Stomach (tissue), 9 donors: ENCODE data around the gene DES. TPM values are rescaled to one million over a fixed set of nuclear protein-coding genes. Genes with fewer than 3 reads are reported as not detected.

Experiments used
- DNase-seq, 2 donors: peaks; one replicate each; pipeline versions ENCODE4 v3.0.0 to v3.0.0-alpha.2; 2013 to 2019
- H3K27ac ChIP-seq, 5 donors: fragments of 200-600 bp in 4 of 5; sonication (generic) in 4 of 5; one replicate each; pipeline ENCODE4 v1.5.1; 2013 to 2019; ENCODE audit warnings: mild to moderate bottlenecking in 1 of 5, moderate library complexity in 1 of 5
- H3K27me3 ChIP-seq, 3 donors: fragments of 200-600 bp; sonication (generic); one replicate each; pipeline ENCODE4 v1.5.1; 2017 to 2019; ENCODE audit warnings: mixed run types in 1 of 3
- H3K36me3 ChIP-seq, 4 donors: fragments of 200-600 bp; sonication (generic); 1 replicate in 3 of 4; 2 replicates in 1 of 4; pipeline ENCODE4 v1.5.1; 2016 to 2019
- H3K4me1 ChIP-seq, 4 donors: fragments of 200-600 bp; sonication (generic); one replicate each; pipeline ENCODE4 v1.5.1; 2016 to 2019
- H3K4me3 ChIP-seq, 4 donors: fragments of 200-600 bp; sonication (generic) in 3 of 4; one replicate each; pipeline ENCODE4 v1.5.1; 2016 to 2019; ENCODE audit warnings: mild to moderate bottlenecking in 1 of 4
- H3K9me3 ChIP-seq, 4 donors: fragments of 200-600 bp; sonication (generic); one replicate each; pipeline ENCODE4 v1.5.1; 2016 to 2019
- EP300 ChIP-seq: sonication (generic); formaldehyde crosslinking; IDR thresholded peaks from one replicate; pipeline ENCODE4 v1.6.1; 2017; ENCODE audit warnings: antibody characterized with exemption
- POLR2A ChIP-seq, 4 donors: fragments of 450-650 bp; IDR thresholded peaks; one replicate each; pipeline ENCODE4 v1.6.1; 2016; ENCODE audit warnings: antibody characterized with exemption in 4 of 4, control low read depth in 2 of 4, mild to moderate bottlenecking in 1 of 4, moderate library complexity in 1 of 4
- POLR2AphosphoS5 ChIP-seq, 3 donors: sonication (generic); formaldehyde crosslinking; IDR thresholded peaks; one replicate each; pipeline ENCODE4 v1.6.1; 2016; ENCODE audit warnings: antibody characterized with exemption in 3 of 3
- WGBS, 5 donors: extraction: QIAGEN DNeasy Blood & Tissue Kit in 3 of 5; methylation state at CpG; one replicate each; pipeline versions ENCODE4 v1.1.5 to v1.1.7; 2013 to 2018; 5-methylcytosine and 5-hydroxymethylcytosine counted together
- intact Hi-C: fragments of 100-400 bp; cut with DNase I; formaldehyde crosslinking; loops from one replicate; pipeline ENCODE4 v1.15.1; 2023; ENCODE audit warnings: low total_unique reads
- polyA plus RNA-seq, 3 donors: library from polyadenylated mRNA; stranded (reverse); fragments of 200-250 nt; gene quantifications; one replicate each; pipeline ENCODE4 v1.2.3, GENCODE V29; 2013
- total RNA-seq, 5 donors: library from RNA; depleted of rRNA; stranded (reverse); fragments of >200 nt; gene quantifications; one replicate each; pipeline versions ENCODE4 v1.1.0 to v1.2.3, GENCODE V29; 2014 to 2016
- TF ChIP-seq, protein P1 (sequence below), 7 experiments: fragments of 450-650 bp in 4 of 7; fragments of 200-600 bp in 3 of 7; sonication (generic) in 3 of 7; IDR thresholded peaks; one replicate each; pipeline ENCODE4 v1.5.1; 2016 to 2019; ENCODE audit warnings: antibody characterized with exemption in 7 of 7, control low read depth in 2 of 7, mild to moderate bottlenecking in 1 of 7
- donor health status: healthy with polysubstance abuse.
- donor health status: Bipolar disorder and iron deficiency.
- donor health status: healthy.

The DES gene
- total and polyA plus RNA-seq, 8 donors = 122 to 5,539 (median 1,138) TPM

DNA sequence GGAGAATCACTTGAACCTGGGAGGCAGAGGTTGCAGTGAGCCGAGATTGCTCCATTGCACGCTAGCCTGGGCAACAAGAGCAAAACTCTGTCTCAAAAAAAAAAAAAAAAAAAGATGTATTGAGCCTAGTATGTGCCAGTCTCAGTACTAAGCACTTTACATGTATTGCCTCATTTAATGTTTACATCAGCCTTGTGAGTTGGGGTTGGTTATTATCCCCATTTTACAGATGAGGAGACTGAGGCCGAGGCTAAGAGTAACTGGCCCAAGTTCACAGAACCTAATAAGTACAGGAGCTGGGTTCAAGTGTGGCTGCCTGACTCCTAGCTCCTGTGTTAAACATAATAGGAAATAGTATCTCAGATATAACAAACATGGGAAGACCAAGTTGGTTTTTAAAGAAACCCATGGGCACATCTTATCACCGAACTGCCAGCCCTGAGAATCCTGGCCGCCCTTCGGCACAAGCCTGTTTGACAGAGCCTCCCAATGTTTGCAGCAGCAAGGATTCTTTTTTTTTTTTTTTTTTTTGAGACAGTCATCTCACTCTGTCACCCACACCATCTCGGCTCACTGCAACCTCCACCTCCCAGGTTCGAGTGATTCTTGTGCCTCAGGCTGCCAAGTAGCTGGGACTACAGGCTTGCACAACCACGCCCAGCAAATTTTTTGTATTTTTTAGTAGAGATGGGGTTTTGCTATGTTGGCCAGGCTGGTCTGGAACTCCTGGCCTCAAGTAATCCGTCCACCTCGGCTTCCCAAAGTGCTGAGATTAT lies 56.3 kb downstream of the DES start:
- peaks cover 0 to 22% (median 9%) of the 10 kb centered on the region in 4 donors for H3K4me1 ChIP-seq
- H3K27me3 ChIP-seq = peaks cover 0 to 45% (median 8%) of the 10 kb centered on the region in 3 donors
- no peak overlapping the region for H3K4me3 ChIP-seq
- DNase-seq = no peak
- intact Hi-C loops = loop anchor here (5.0 kb wide), 1 partner anchor 53 kb away; no protein-coding TSS in a partner anchor
- no peak for TF ChIP-seq EP300
- no peak for TF ChIP-seq POLR2A (IDR thresholded peaks at IDR 0.05)
- TF ChIP-seq, protein P1, sequence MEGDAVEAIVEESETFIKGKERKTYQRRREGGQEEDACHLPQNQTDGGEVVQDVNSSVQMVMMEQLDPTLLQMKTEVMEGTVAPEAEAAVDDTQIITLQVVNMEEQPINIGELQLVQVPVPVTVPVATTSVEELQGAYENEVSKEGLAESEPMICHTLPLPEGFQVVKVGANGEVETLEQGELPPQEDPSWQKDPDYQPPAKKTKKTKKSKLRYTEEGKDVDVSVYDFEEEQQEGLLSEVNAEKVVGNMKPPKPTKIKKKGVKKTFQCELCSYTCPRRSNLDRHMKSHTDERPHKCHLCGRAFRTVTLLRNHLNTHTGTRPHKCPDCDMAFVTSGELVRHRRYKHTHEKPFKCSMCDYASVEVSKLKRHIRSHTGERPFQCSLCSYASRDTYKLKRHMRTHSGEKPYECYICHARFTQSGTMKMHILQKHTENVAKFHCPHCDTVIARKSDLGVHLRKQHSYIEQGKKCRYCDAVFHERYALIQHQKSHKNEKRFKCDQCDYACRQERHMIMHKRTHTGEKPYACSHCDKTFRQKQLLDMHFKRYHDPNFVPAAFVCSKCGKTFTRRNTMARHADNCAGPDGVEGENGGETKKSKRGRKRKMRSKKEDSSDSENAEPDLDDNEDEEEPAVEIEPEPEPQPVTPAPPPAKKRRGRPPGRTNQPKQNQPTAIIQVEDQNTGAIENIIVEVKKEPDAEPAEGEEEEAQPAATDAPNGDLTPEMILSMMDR (IDR thresholded peaks at IDR 0.05) = no peak
- no peak for TF ChIP-seq POLR2AphosphoS5 (IDR thresholded peaks at IDR 0.05)
- WGBS, 5 donors = 59 to 73% (median 60%) methylated on average over 11 of the region's 11 CpGs
- peak overlapping the region in 1 of 5 donors; percentile 58 for H3K27ac ChIP-seq
- H3K36me3 ChIP-seq = peaks cover 0 to 41% (median 10%) of the 10 kb centered on the region in 4 donors
- H3K9me3 ChIP-seq = no peaks in the 10 kb centered on the region

DNA sequence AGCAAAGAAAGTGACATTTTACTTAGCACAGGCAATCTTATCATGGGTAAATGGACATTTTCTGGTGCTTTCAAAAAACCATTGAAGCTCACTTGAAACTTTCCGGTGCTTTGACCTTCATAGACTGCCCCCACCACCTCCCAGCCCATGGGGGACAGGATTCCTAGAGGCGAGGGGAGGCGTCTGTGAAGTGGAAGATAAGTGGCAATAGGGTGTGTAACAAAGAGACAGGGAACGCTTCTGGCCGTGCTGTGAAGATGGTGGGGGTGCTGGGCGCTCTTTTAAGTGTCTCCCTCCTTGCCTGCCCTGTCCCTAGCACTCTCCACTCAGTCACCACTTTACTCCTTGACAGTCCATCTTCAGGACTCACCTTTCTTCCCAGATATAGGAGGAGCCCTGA lies 57.1 kb downstream of the DES start:
- peak overlapping the region in 2 of 5 donors; percentile 36 to 56 for H3K27ac ChIP-seq
- 26 to 46% (median 39%) methylated on average over 6 of the region's 6 CpGs for WGBS, 5 donors
- intact Hi-C loops = loop anchor here (5.0 kb wide), 1 partner anchor 52 kb away; no protein-coding TSS in a partner anchor

DNA sequence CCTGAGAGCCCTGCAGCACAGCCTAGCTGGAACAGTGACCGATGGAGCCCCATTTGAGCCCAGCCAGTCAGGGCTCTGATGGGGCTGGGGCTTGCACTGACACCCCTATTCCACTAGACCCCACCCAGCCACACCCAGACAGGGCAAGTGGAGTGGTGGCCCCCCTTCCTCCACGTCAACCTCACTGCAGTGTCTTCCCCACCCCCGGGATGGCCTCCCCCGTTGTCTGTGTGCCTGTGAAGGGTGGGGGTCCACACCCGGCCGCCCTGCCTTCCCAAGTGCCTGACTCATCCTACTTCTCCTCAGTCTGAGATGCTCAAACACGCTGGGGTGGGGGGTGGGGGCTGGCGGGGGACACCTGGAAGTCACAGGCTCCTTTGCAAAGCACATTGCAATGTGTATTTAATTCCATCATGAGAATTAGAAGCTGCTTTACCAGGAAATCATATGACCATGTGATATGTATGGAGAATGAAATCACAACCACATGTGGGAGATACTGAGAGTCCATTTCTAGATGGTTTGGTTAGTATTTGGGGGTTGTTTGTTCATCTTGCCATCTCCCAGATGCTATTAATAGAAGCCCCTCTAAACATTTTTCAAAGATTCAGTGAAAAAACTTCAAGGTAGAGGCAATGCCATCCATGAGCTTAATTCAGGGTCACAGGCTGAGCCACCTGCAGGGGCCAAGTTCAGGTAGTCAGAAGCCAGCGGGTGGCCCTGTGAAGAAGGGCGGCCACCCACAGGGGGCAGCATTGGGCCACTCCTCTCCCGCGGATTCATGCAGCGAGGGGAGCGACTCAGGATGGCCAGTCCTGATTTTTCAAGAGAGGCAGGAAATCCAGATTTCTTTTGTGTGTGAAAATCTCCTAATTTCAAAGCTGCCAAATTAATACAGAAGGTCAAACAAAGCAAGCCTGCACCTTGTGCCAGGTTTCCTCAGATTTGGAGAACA lies 57.8 kb downstream of the DES start:
- Histone ChIP-seq H3K27ac (peak overlapping the region in 2 of 5 donors; percentile 36 to 56), H3K4me3 (peak overlapping the region in 1 of 4 donors; percentile 9), H3K9me3 (no peaks in the 10 kb centered on the region), H3K27me3 (peaks cover 0 to 45% (median 8%) of the 10 kb centered on the region in 3 donors), H3K4me1 (peaks cover 0 to 20% (median 9%) of the 10 kb centered on the region in 4 donors), H3K36me3 (peaks cover 0 to 50% (median 17%) of the 10 kb centered on the region in 4 donors)
- no peak for TF ChIP-seq EP300
- TF ChIP-seq, protein P1 (IDR thresholded peaks at IDR 0.05) = peak in 5 of 7 experiments; percentile 56 to 87 (median 82)
- DNase-seq = peak; percentile 80 to 90
- intact Hi-C loops = loop anchor here (5.0 kb wide), 1 partner anchor 51 kb away; no protein-coding TSS in a partner anchor
- WGBS, 5 donors = 25 to 37% (median 29%) methylated on average over 11 to 14 of the region's 14 CpGs

More for the DNA sequence above, 57.1 kb downstream of the DES start:
- no peak for DNase-seq
- Histone ChIP-seq H3K4me3 (no peak overlapping the region), H3K27me3 (peaks cover 0 to 45% (median 8%) of the 10 kb centered on the region in 3 donors), H3K4me1 (peaks cover 0 to 20% (median 9%) of the 10 kb centered on the region in 4 donors), H3K9me3 (no peaks in the 10 kb centered on the region), H3K36me3 (peaks cover 0 to 46% (median 14%) of the 10 kb centered on the region in 4 donors)
- TF ChIP-seq, protein P1 (IDR thresholded peaks at IDR 0.05) = no peak
- no peak for TF ChIP-seq EP300
- no peak for TF ChIP-seq POLR2AphosphoS5 (IDR thresholded peaks at IDR 0.05)
- no peak for TF ChIP-seq POLR2A (IDR thresholded peaks at IDR 0.05)

Other genes with a start within 250 kb of the DES start
- 1 to 10 TPM in 2 of 5 donors, under 1 TPM in 3; 0.45 to 4.1 (median 0.92) TPM for gene SLC23A3, start 248.3 kb upstream of the DES start, total RNA-seq
- 1 to 10 TPM in 1 of 3 donors, under 1 TPM in 1, not detected in 1; 0.50 to 2.3 TPM for gene SLC23A3, start 248.3 kb upstream of the DES start, polyA plus RNA-seq
- gene CNPPD1, start 241.5 kb upstream of the DES start, total RNA-seq = 10 to 100 TPM; 12.8 to 48.2 (median 36.2) TPM
- 10 to 100 TPM; 26.5 to 45.5 (median 34.2) TPM for gene CNPPD1, start 241.5 kb upstream of the DES start, polyA plus RNA-seq
- gene RETREG2, start 240.1 kb upstream of the DES start, total RNA-seq = 10 to 100 TPM; 31.9 to 97.3 (median 43.9) TPM
- 10 to 100 TPM; 23.9 to 52.5 (median 25.1) TPM for gene RETREG2, start 240.1 kb upstream of the DES start, polyA plus RNA-seq
- gene ZFAND2B, start 211.6 kb upstream of the DES start, total RNA-seq = 10 to 100 TPM; 21.3 to 79.7 (median 33.8) TPM
- gene ZFAND2B, start 211.6 kb upstream of the DES start, polyA plus RNA-seq = 10 to 100 TPM; 45.0 to 81.3 (median 46.6) TPM
- gene ABCB6, start 199.4 kb upstream of the DES start, total RNA-seq = 10 to 100 TPM in 4 of 5 donors, 1 to 10 TPM in 1; 8.2 to 41.5 (median 29.5) TPM
- gene ABCB6, start 199.4 kb upstream of the DES start, polyA plus RNA-seq = 10 to 100 TPM in 2 of 3 donors, 1 to 10 TPM in 1; 8.4 to 47.8 (median 14.5) TPM
- gene ATG9A, start 188.7 kb upstream of the DES start, total RNA-seq = 100 to 1,000 TPM in 1 of 5 donors, 10 to 100 TPM in 3, 1 to 10 TPM in 1; 1.4 to 100 (median 23.1) TPM
- gene ATG9A, start 188.7 kb upstream of the DES start, polyA plus RNA-seq = 10 to 100 TPM in 1 of 3 donors, 1 to 10 TPM in 2; 6.3 to 13.5 (median 7.2) TPM
- gene ANKZF1, start 188.6 kb upstream of the DES start, total RNA-seq = 100 to 1,000 TPM in 3 of 5 donors, 10 to 100 TPM in 2; 33.9 to 263 (median 138) TPM
- 10 to 100 TPM; 27.8 to 36.6 (median 33.4) TPM for gene ANKZF1, start 188.6 kb upstream of the DES start, polyA plus RNA-seq
- 10 to 100 TPM in 1 of 5 donors, 1 to 10 TPM in 2, under 1 TPM in 1, not detected in 1; 0.58 to 31.4 (median 4.5) TPM for gene GLB1L, start 172.9 kb upstream of the DES start, total RNA-seq
- gene GLB1L, start 172.9 kb upstream of the DES start, polyA plus RNA-seq = 1 to 10 TPM; 2.6 to 4.9 (median 2.6) TPM
- gene STK16, start 172.9 kb upstream of the DES start, total RNA-seq = 10 to 100 TPM in 4 of 5 donors, 1 to 10 TPM in 1; 1.2 to 55.6 (median 23.7) TPM
- gene STK16, start 172.9 kb upstream of the DES start, polyA plus RNA-seq = 10 to 100 TPM; 38.8 to 55.9 (median 45.1) TPM
- gene TUBA4B, start 165.1 kb upstream of the DES start, total RNA-seq = not detected
- not detected for gene TUBA4B, start 165.1 kb upstream of the DES start, polyA plus RNA-seq
- 100 to 1,000 TPM in 1 of 5 donors, 10 to 100 TPM in 4; 18.7 to 141 (median 27.2) TPM for gene TUBA4A, start 164.5 kb upstream of the DES start, total RNA-seq
- gene TUBA4A, start 164.5 kb upstream of the DES start, polyA plus RNA-seq = 10 to 100 TPM; 28.9 to 68.8 (median 51.0) TPM
- 10 to 100 TPM; 24.4 to 88.8 (median 47.8) TPM for gene DNAJB2, start 139.0 kb upstream of the DES start, total RNA-seq
- 10 to 100 TPM; 62.5 to 85.8 (median 77.5) TPM for gene DNAJB2, start 139.0 kb upstream of the DES start, polyA plus RNA-seq
- gene PTPRN, start 109.0 kb upstream of the DES start, total RNA-seq = 10 to 100 TPM in 1 of 5 donors, 1 to 10 TPM in 3, not detected in 1; 2.8 to 11.3 (median 7.4) TPM
- 1 to 10 TPM; 1.1 to 3.6 (median 1.5) TPM for gene PTPRN, start 109.0 kb upstream of the DES start, polyA plus RNA-seq
- gene RESP18, start 85.6 kb upstream of the DES start, total RNA-seq = not detected
- gene RESP18, start 85.6 kb upstream of the DES start, polyA plus RNA-seq = not detected
- gene DNPEP, start 30.5 kb upstream of the DES start, total RNA-seq = 100 to 1,000 TPM in 1 of 5 donors, 10 to 100 TPM in 4; 32.7 to 147 (median 46.4) TPM
- gene DNPEP, start 30.5 kb upstream of the DES start, polyA plus RNA-seq = 100 to 1,000 TPM in 2 of 3 donors, 10 to 100 TPM in 1; 69.2 to 114 (median 105) TPM
- 100 to 1,000 TPM in 1 of 5 donors, 10 to 100 TPM in 3, 1 to 10 TPM in 1; 7.4 to 106 (median 30.4) TPM for gene SPEG, start 16.5 kb downstream of the DES start, total RNA-seq
- 10 to 100 TPM in 1 of 3 donors, 1 to 10 TPM in 2; 9.8 to 65.1 (median 9.9) TPM for gene SPEG, start 16.5 kb downstream of the DES start, polyA plus RNA-seq
- gene GMPPA, start 80.5 kb downstream of the DES start, total RNA-seq = 100 to 1,000 TPM in 1 of 5 donors, 10 to 100 TPM in 4; 16.5 to 185 (median 24.2) TPM
- 10 to 100 TPM; 29.9 to 84.8 (median 58.2) TPM for gene GMPPA, start 80.5 kb downstream of the DES start, polyA plus RNA-seq
- gene ASIC4, start 96.1 kb downstream of the DES start, total RNA-seq = 10 to 100 TPM in 1 of 5 donors, 1 to 10 TPM in 1, not detected in 3; 2.0 to 11.0 TPM
- not detected for gene ASIC4, start 96.1 kb downstream of the DES start, polyA plus RNA-seq
- 100 to 1,000 TPM in 1 of 5 donors, 10 to 100 TPM in 4; 28.0 to 119 (median 83.4) TPM for gene CHPF, start 125.4 kb downstream of the DES start, total RNA-seq
- gene CHPF, start 125.4 kb downstream of the DES start, polyA plus RNA-seq = 10 to 100 TPM; 10.8 to 32.9 (median 27.2) TPM
- 1 to 10 TPM in 2 of 5 donors, under 1 TPM in 1, not detected in 2; 0.92 to 7.5 (median 2.7) TPM for gene TMEM198, start 125.7 kb downstream of the DES start, total RNA-seq
- gene TMEM198, start 125.7 kb downstream of the DES start, polyA plus RNA-seq = 1 to 10 TPM; 1.4 to 4.7 (median 2.1) TPM
- 10 to 100 TPM; 19.8 to 55.4 (median 47.1) TPM for gene OBSL1, start 153.2 kb downstream of the DES start, total RNA-seq
- gene OBSL1, start 153.2 kb downstream of the DES start, polyA plus RNA-seq = 10 to 100 TPM; 30.3 to 62.1 (median 31.9) TPM
- 1 to 10 TPM in 1 of 5 donors, not detected in 4; 1.8 TPM for gene INHA, start 153.9 kb downstream of the DES start, total RNA-seq
- under 1 TPM in 1 of 3 donors, not detected in 2; 0.63 TPM for gene INHA, start 153.9 kb downstream of the DES start, polyA plus RNA-seq
- gene STK11IP, start 179.5 kb downstream of the DES start, total RNA-seq = 10 to 100 TPM; 10.7 to 89.5 (median 17.1) TPM
- gene STK11IP, start 179.5 kb downstream of the DES start, polyA plus RNA-seq = 10 to 100 TPM in 1 of 3 donors, 1 to 10 TPM in 2; 6.8 to 23.8 (median 6.9) TPM
- gene SLC4A3, start 209.3 kb downstream of the DES start, total RNA-seq = 10 to 100 TPM in 1 of 5 donors, 1 to 10 TPM in 2, under 1 TPM in 1, not detected in 1; 0.58 to 22.8 (median 1.9) TPM
- gene SLC4A3, start 209.3 kb downstream of the DES start, polyA plus RNA-seq = 1 to 10 TPM; 1.2 to 2.5 (median 1.6) TPM